Central memory CD8-positive, alpha-beta T cell (primary cell): Measurements from ENCODE around the gene NFATC1.
"Not testable (repeated sequence)": the region's sequence is repeated elsewhere in the genome, so short reads cannot be mapped to it uniquely, and the experiment has no call there.

ENCODE experiments used
- ATAC-seq: fragments of 150-1000 bp; cut with Tn5 transposase; replicated peaks from 2 replicates; pipeline ENCODE4 v1.10.0; 2022; ENCODE audit warnings: mild to moderate bottlenecking, moderate FRiP score, moderate number of reproducible peaks; ENCODE audit not compliant: poor library complexity, severe bottlenecking; ENCODE audit errors: extremely low read depth
- DNase-seq, 2 donors: peaks; one replicate each; pipeline ENCODE4 v3.0.0; 2021; ENCODE audit warnings: low spot score in 2 of 2
- H3K27ac Mint-ChIP-seq: one replicate; pipeline ENCODE4 v1.8.0; 2022; ENCODE audit warnings: low read depth, mild to moderate bottlenecking, moderate library complexity, mixed read lengths
- H3K27me3 Mint-ChIP-seq: one replicate; pipeline ENCODE4 v1.8.0; 2022; ENCODE audit warnings: mixed read lengths
- H3K36me3 Mint-ChIP-seq: one replicate; pipeline ENCODE4 v1.8.0; 2022; ENCODE audit warnings: mild to moderate bottlenecking, moderate library complexity, mixed read lengths; ENCODE audit not compliant: insufficient read depth
- H3K4me1 Mint-ChIP-seq: one replicate; pipeline ENCODE4 v1.8.0; 2022; ENCODE audit warnings: mixed read lengths
- H3K4me3 Mint-ChIP-seq: one replicate; pipeline ENCODE4 v1.8.0; 2022; ENCODE audit warnings: mild to moderate bottlenecking, moderate library complexity, mixed read lengths
- H3K9me3 Mint-ChIP-seq: one replicate; pipeline ENCODE4 v1.8.0; 2022; ENCODE audit warnings: mixed read lengths

NFATC1 gene

DNA sequence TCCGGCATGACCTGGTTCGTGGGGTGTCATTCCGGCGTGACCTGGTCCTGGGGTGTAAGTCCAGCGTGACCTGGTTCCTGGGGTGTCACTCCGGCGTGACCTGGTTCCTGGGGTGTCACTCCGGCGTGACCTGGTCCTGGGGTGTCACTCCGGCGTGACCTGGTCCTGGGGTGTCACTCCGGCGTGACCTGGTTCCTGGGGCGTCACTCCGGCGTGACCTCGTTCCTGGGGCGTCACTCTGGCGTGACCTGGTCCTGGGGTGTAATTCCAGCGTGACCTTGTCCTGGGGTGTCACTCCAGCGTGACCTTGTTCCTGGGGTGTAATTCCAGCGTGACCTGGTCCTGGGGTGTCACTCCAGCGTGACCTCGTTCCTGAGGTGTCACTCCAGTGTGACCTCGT, 87.7 kb downstream of the NFATC1 start:
- not testable (repeated sequence) for H3K27ac Mint-ChIP-seq, DNase-seq, ATAC-seq, H3K4me1 Mint-ChIP-seq, H3K4me3 Mint-ChIP-seq, H3K9me3 Mint-ChIP-seq, H3K27me3 Mint-ChIP-seq
- peaks cover 24% of the 10 kb centered on the region for H3K36me3 Mint-ChIP-seq

GRCh38 chr18:79483971-79484491, 88.3 kb downstream of the NFATC1 start:
- ATAC-seq (no peak), DNase-seq (no peak)
- H3K27ac Mint-ChIP-seq, result no peak overlapping the region
- H3K27me3 Mint-ChIP-seq, result no peaks in the 10 kb centered on the region
- H3K36me3 Mint-ChIP-seq, result peaks cover 25% of the 10 kb centered on the region
- H3K4me3 Mint-ChIP-seq, result no peak overlapping the region
- H3K9me3 Mint-ChIP-seq, result no peaks in the 10 kb centered on the region
- no peaks in the 10 kb centered on the region for H3K4me1 Mint-ChIP-seq

DNA sequence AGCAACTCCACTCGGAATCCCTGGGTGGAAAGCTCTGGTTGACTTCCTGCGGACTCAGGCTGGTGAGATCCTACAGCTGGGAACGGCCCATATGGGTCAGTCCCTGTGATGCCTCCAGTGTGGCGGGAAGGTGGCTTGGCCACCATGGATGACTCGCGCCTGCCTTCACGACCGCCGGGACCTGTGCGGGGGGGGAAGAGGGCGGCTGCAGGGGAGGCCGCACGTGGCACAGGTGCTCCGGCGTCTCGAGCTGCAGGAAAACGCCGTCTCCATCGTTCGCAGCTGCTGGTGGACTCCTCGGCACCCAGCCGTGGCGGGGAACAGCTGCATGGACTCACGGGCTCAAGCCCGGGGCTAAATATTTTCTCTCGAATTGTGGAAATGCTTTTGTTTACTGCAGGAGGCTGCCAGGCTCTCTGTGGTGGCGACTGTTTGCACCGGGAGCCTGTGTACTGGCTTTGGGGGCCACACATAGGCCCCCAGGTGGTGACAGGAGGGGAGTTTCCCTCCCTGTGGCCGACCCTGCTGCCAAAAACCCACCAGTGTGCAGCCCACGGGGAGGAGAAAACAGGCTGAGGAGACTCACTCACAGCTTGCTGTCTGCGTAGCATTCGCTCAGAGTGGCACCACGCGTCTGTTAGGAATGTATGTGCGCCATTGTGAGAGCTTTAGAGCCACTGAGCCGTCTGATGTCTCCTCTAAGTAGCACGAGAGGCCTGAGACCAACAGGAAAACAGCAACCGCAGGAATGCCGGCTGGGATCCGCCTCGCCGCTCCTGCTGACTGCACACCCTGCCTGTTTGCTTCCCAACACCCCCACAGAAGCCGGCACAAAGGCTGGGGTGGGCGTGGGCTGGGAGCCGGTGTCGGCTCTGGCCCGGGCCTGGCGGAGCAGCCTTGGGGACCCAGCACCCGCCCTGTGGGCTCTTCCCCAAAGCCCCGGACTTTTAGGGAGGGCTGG, 89.2 kb downstream of the NFATC1 start:
- H3K9me3 Mint-ChIP-seq, result no peaks in the 10 kb centered on the region
- H3K36me3 Mint-ChIP-seq, result peaks cover 23% of the 10 kb centered on the region
- H3K27me3 Mint-ChIP-seq, result no peaks in the 10 kb centered on the region
- ATAC-seq (no peak), DNase-seq (no peak)
- H3K4me1 Mint-ChIP-seq, result no peaks in the 10 kb centered on the region
- H3K27ac Mint-ChIP-seq, result no peak overlapping the region
- no peak overlapping the region for H3K4me3 Mint-ChIP-seq

- Mint-ChIP-seq H3K36me3 (peaks cover 26% of the 10 kb centered on the region), H3K4me3 (no peak overlapping the region), H3K4me1 (peaks cover under 1% of the 10 kb centered on the region), H3K9me3 (no peaks in the 10 kb centered on the region), H3K27me3 (no peaks in the 10 kb centered on the region), H3K27ac (no peak overlapping the region)
- DNase-seq, result no peak
- no peak for ATAC-seq
Observed at GRCh38 chr18:79485788-79486355, 90.1 kb downstream of the NFATC1 start.

DNA sequence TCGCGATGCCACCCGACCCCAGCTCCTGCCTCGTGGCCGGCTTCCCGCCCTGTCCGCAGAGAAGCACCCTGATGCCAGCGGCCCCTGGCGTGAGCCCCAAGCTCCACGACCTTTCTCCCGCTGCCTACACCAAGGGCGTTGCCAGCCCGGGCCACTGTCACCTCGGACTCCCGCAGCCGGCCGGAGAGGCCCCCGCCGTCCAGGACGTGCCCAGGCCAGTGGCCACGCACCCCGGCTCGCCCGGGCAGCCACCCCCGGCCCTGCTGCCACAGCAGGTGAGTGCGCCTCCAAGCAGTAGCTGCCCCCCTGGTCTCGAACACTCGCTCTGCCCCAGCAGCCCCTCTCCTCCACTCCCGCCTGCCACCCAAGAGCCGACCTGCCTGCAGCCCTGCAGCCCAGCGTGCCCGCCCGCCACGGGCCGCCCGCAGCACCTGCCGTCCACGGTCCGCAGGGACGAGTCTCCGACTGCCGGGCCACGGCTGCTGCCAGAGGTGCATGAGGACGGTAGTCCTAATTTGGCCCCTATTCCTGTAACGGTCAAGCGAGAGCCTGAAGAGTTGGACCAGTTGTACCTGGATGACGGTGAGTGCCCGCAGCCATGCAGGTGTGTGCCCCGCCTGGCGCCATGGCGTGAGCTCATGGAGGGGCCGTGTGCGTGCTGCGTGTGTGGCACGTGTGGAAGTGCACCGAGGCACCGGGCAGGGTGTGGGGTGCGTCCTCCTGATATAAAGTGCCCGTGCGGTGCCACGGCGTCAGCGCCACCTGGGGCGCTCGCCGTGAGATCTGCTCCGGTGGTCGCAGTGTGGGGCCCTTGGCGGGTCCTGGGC, 90.8 kb downstream of the NFATC1 start:
- no peak overlapping the region for H3K27ac Mint-ChIP-seq
- H3K9me3 Mint-ChIP-seq, result no peaks in the 10 kb centered on the region
- H3K4me3 Mint-ChIP-seq, result no peak overlapping the region
- H3K36me3 Mint-ChIP-seq, result peaks cover 26% of the 10 kb centered on the region
- ATAC-seq (no peak), DNase-seq (no peak)
- peaks cover 7% of the 10 kb centered on the region for H3K4me1 Mint-ChIP-seq
- H3K27me3 Mint-ChIP-seq, result no peaks in the 10 kb centered on the region

DNA sequence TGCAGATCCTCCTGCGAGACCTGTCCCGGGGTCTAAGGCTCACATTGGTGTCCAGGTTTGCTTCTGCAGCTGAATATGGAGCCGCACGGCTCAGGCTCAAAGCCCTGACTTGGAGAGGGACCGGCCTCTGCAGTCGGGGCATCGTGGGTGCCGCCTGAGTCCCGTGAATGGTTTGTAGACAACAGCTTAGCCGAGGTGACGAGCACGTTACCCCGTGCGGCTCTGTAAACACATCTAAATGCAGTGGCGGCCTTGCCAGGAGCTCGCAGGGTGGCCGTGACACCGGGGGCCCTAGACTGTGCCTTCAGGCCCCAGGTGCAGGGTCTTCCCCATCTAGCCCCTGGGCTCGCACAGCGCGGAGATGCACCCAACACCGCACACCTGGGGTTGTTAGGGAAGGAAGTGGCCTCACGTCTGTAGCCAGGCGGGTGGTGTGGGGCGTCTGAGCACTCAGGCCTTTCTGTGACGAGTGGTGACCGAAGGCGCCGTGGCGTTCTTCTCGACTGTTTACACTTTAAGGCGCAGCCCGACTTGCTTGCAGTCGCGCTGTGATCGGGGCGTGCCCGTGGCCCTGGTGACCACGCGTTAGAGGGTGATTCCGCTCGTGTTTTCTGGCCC, 91.6 kb downstream of the NFATC1 start:
- Mint-ChIP-seq H3K4me3 (no peak overlapping the region), H3K27me3 (no peaks in the 10 kb centered on the region), H3K36me3 (peaks cover 28% of the 10 kb centered on the region), H3K9me3 (no peaks in the 10 kb centered on the region), H3K4me1 (peaks cover 13% of the 10 kb centered on the region), H3K27ac (no peak overlapping the region)
- DNase-seq, result no peak
- ATAC-seq, result no peak

DNA sequence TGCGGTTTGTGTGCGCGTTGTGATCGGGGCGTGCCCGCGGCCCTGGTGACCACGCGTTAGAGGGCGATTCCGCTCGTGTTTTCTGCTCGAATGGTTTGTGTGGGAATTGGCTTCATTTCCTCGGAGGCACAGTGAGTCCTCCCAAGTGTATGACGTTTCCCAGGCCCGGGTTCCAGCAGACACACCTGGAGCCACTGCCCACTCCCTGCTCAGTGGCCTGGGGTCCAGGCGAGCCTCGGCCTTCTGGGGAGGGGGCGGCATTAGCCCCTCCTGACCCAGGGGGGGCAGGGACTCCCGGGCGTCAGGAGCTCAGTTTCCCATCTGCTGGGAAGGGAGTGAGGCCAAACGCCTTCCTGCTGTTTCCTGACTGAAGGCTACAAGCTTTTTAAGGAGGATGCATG, 92.1 kb downstream of the NFATC1 start:
- H3K36me3 Mint-ChIP-seq, result peaks cover 28% of the 10 kb centered on the region
- no peaks in the 10 kb centered on the region for H3K9me3 Mint-ChIP-seq
- H3K4me1 Mint-ChIP-seq, result peaks cover 13% of the 10 kb centered on the region
- H3K27me3 Mint-ChIP-seq, result no peaks in the 10 kb centered on the region
- no peak overlapping the region for H3K4me3 Mint-ChIP-seq
- DNase-seq, result no peak
- H3K27ac Mint-ChIP-seq, result no peak overlapping the region
- no peak for ATAC-seq

GRCh38 chr18:79488311-79489050, 92.8 kb downstream of the NFATC1 start:
- peaks cover 13% of the 10 kb centered on the region for H3K4me1 Mint-ChIP-seq
- no peaks in the 10 kb centered on the region for H3K9me3 Mint-ChIP-seq
- no peak overlapping the region for H3K27ac Mint-ChIP-seq
- no peak overlapping the region for H3K4me3 Mint-ChIP-seq
- H3K27me3 Mint-ChIP-seq, result no peaks in the 10 kb centered on the region
- no peak for ATAC-seq
- no peak for DNase-seq
- peaks cover 30% of the 10 kb centered on the region for H3K36me3 Mint-ChIP-seq

DNA sequence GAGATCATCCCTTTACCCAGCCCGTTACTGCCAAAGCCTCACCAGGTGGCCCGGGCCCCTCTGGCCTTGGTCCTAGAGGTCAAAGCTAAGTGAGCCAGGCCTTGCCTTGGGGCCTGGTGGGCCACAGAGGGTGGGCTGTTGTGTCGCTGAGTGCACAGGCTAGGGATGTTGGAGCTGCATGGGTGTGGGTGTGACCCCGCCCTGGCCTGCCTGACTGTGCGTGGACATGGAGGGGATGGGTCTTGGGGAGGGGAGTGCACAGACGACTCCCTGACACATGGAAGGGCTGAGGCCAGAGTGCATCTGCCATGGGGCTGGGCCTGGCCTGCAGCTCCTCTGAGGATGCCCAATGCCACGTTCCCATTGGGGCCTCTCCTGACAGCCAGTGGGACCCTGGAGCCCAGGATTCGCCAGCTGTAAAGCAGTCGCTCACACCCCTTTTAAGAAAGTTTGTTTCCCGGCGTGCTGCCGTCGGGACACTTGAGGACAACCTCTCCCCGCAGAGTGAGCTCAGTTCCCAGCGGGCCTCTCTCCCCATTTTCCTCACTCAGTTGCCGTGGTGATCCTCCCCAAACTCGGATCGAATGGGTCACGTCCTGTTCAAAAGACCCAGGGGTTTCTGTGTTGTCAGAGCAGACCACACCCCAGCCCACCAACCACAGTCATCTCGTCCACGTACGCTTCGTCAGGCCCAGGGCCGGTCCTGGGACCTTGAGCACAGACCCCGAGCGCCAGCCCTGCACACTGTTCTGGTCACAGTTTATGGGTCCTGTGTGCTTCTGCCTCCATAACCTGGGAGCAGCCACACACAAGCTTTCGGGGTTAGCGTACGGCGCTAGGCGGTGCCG, 93.5 kb downstream of the NFATC1 start:
- no peaks in the 10 kb centered on the region for H3K27me3 Mint-ChIP-seq
- H3K4me3 Mint-ChIP-seq, result no peak overlapping the region
- H3K4me1 Mint-ChIP-seq, result peaks cover 13% of the 10 kb centered on the region
- ATAC-seq, result no peak
- no peaks in the 10 kb centered on the region for H3K9me3 Mint-ChIP-seq
- H3K36me3 Mint-ChIP-seq, result peaks cover 30% of the 10 kb centered on the region
- no peak overlapping the region for H3K27ac Mint-ChIP-seq
- no peak for DNase-seq

DNA sequence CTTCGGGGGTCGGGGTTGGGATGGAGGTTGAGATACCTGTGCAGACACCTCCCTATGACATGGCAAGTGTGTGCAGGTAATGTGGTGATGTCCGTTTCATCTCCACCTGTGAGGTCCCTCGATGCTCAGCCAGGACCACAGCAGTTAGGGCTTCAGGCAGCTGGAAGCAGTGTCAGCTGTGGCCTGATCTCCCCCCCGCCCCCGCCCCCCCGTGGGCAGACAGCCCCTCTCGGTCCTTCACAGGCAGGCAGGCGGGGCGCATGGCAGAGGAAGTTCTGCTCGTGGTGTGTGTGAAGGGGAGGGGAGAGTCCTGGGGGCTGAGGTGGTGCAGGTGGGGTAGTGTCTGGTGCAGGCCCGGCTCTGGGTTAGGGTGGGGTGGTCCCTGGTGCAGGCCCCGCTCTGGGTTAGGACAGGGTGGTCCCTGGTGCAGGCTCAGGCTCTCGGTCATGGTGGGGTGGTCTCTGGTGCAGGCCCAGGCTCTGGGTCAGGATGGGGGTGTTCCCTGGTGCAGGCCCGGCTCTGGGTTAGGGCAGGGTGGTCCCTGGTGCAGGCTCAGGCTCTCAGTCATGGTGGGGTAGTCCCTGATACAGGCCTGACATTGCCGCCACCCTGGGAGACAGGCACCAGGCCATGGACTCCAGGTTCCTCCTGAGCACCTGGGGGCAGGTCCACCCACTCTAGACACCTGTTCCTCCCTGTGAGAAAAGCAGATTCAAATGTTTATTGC, 94.3 kb downstream of the NFATC1 start:
- Mint-ChIP-seq H3K4me1 (peaks cover 13% of the 10 kb centered on the region), H3K4me3 (no peak overlapping the region), H3K27me3 (no peaks in the 10 kb centered on the region), H3K9me3 (no peaks in the 10 kb centered on the region), H3K36me3 (peaks cover 25% of the 10 kb centered on the region), H3K27ac (no peak overlapping the region)
- DNase-seq (no peak), ATAC-seq (peak; percentile 32)
